AG09319 (cell line): Measurements from ENCODE around the gene PIGQ.

Experiments
- DNase-seq: peaks from one replicate; pipeline ENCODE4 v3.0.0-alpha.2; 2010; ENCODE audit warnings: low read depth; ENCODE audit errors: extremely low read depth
- CTCF ChIP-seq: IDR thresholded peaks from 2 replicates; pipeline ENCODE4 v1.5.1; 2011; ENCODE audit warnings: low read depth, mild to moderate bottlenecking, inconsistent platforms, low read length, moderate library complexity

The PIGQ gene

GRCh38 chr16:589658-590187 is 20.0 kb downstream of the PIGQ start, which contains the start of gene RAB40C:
RAB40C (plus strand) TSS chr16:590066; CDS start chr16:590292, 226 bp downstream.
- peak; percentile 1; the same call in 1 of the 2 replicates for TF ChIP-seq CTCF

DNA sequence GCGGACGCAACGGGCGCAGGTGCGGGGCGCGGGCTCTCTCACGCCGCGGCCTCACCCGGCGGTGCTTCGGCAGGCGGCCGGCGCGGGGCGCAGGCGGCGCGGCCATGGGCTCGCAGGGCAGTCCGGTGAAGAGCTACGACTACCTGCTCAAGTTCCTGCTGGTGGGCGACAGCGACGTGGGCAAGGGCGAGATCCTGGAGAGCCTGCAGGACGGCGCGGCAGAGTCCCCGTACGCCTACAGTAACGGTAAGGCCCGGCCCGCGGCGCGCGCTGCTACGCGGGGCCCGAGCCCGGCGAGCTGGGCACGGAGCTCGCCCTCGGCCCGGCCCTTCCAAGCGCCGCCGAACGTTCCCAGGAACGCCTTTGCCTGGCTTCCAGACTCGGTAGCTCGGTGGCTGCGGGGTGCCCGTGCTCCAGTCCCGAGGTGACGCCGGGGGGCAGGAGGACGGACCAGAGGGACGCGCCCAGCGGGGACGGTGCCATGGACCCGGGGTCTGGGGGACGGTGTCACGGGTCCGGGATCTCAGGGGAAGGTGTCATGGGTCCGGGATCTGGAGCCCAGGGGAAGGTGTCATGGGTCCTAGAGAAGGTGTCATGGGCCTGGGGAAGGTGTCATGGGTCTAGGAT is 20.5 kb downstream of the PIGQ start:
- TF ChIP-seq CTCF: no peak
- no peak for DNase-seq

More at GRCh38 chr16:589658-590187, 20.0 kb downstream of the PIGQ start, which contains the start of gene RAB40C:
- peak; percentile 97 for DNase-seq

- no peak for TF ChIP-seq CTCF
- no peak for DNase-seq
Measured at GRCh38 chr16:590815-591200, 21.0 kb downstream of the PIGQ start.

DNA sequence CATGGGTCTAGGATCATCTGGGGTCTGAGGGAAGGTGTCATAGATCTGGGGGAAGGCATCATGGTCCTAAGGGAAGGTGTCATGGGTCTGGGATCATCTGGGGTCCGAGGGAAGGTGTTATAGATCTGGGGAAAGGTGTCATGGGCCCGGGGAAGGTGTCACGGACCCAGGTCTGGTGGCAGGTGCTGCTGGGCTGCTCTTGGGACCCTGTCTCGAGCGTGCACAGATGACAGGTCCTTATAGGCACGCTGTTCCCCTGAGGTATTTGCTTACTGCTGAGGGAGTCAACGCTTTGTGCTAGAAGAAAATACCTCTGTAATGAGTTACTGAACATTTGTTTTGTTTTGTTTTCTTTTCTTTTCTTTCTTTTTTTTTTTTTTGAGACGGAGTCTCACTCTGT is 21.5 kb downstream of the PIGQ start:
- no peak for DNase-seq
- no peak for TF ChIP-seq CTCF

DNA sequence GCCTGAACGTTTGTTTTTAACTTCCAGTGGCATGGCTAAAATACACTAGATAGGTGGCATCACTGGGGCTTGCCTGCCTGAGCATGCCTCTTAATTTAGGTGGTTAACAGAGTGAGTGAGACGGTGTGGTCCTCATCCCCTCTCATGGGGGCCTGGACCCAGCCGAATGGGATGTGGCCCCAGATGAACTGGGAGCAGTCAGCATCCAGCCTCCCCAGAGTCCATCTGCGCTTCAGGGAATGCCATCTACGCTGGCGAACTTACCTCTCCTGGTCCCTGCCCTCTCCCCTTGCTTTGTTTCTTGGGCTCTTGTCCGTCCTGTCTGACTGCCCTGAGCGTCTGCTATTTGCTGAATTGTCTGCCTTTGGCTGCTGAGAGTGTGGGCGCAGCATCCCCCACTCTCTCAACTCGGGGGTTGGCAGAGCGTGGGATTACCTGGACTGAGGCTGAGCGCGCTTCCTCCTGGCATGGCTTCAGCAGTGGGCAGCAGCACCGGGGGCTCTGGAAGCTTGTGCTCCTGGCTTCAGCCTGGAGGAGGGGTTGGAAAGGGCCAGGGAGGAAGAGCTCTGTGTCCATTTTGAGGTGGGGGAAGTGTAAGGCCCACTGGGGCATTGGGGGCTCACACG is 22.2 kb downstream of the PIGQ start:
- DNase-seq: no peak
- TF ChIP-seq CTCF: no peak

GRCh38 chr16:592518-593306 is 22.9 kb downstream of the PIGQ start:
- DNase-seq: no peak
- no peak for TF ChIP-seq CTCF
